Prostate gland (tissue), 2 donors: ENCODE data around the gene CSMD2. TPM values are rescaled to one million over a fixed set of nuclear protein-coding genes. Genes with fewer than 3 reads are reported as not detected.

Experiments used
- DNase-seq: peaks from one replicate; pipeline ENCODE4 v3.0.0-alpha.2; 2019; ENCODE audit warnings: low spot score
- H3K27ac ChIP-seq, 2 donors: fragments of 200-600 bp; sonication (generic); 2 replicates each; pipeline ENCODE4 v1.5.1; 2017 to 2019
- H3K27me3 ChIP-seq: fragments of 200-600 bp; sonication (generic); replicated peaks from 2 replicates; pipeline ENCODE4 v1.5.1; 2019; ENCODE audit not compliant: insufficient read depth
- H3K36me3 ChIP-seq, 2 donors: fragments of 200-600 bp; sonication (generic); 1 replicate in 1 of 2; 2 replicates in 1 of 2; pipeline versions ENCODE4 v1.5.1 to v1.8.1; 2017 to 2019
- H3K4me1 ChIP-seq: fragments of 200-600 bp; sonication (generic); replicated peaks from 2 replicates; pipeline ENCODE4 v1.5.1; 2019
- H3K4me3 ChIP-seq, 2 donors: fragments of 200-600 bp; sonication (generic); 2 replicates each; pipeline ENCODE4 v1.5.1; 2017 to 2019
- H3K9me3 ChIP-seq: fragments of 200-600 bp; sonication (generic); 2 replicates; pipeline ENCODE4 v1.5.1; 2017
- CTCF ChIP-seq, 4 experiments: fragments of 200-600 bp in 2 of 4; fragments of 450-650 bp in 2 of 4; sonication (generic) in 2 of 4; IDR thresholded peaks; 1 replicate in 3 of 4; 2 replicates in 1 of 4; pipeline ENCODE4 v1.5.1; 2016 to 2019; ENCODE audit warnings: antibody characterized with exemption in 4 of 4, mild to moderate bottlenecking in 2 of 4, moderate library complexity in 2 of 4
- POLR2A ChIP-seq: fragments of 450-650 bp; IDR thresholded peaks from one replicate; pipeline ENCODE4 v1.6.1; 2016; ENCODE audit warnings: antibody characterized with exemption, mild to moderate bottlenecking
- POLR2AphosphoS5 ChIP-seq: sonication (generic); formaldehyde crosslinking; IDR thresholded peaks from one replicate; pipeline ENCODE4 v1.6.1; 2017; ENCODE audit warnings: antibody characterized with exemption
- WGBS: methylation state at CpG from one replicate; pipeline ENCODE4 v1.1.5; 2018; 5-methylcytosine and 5-hydroxymethylcytosine counted together
- intact Hi-C: fragments of 100-400 bp; cut with DNase I; formaldehyde crosslinking; loops from one replicate; pipeline ENCODE4 v1.14.2; 2022
- total RNA-seq, 2 donors: library from RNA; depleted of rRNA; stranded (reverse); fragments of >200 nt; gene quantifications; one replicate each; pipeline ENCODE4 v1.1.0, GENCODE V29; 2016

CSMD2 gene
- total RNA-seq, 2 donors from 2014 or later, result 0.14 to 5.5 TPM

- Histone ChIP-seq H3K27me3 (no peaks in the 10 kb centered on the region), H3K9me3 (no peaks in the 10 kb centered on the region), H3K4me3 (no peak overlapping the region), H3K36me3 (no peaks in the 10 kb centered on the region), H3K27ac (no peak overlapping the region), H3K4me1 (no peaks in the 10 kb centered on the region)
- intact Hi-C loops, result no loop called here
- WGBS, result 26% methylated on average over 7 of the region's 7 CpGs
- TF ChIP-seq POLR2AphosphoS5 (no peak), POLR2A (no peak), CTCF (IDR thresholded peaks at IDR 0.05) (no peak)
- DNase-seq, result no peak
Observed at GRCh38 chr1:33615546-33615945, 549.5 kb downstream of the CSMD2 start.

- no peaks in the 10 kb centered on the region for H3K36me3 ChIP-seq
- WGBS, result 90% methylated on average over 14 of the region's 14 CpGs
- intact Hi-C loops, result no loop called here
- no peaks in the 10 kb centered on the region for H3K9me3 ChIP-seq
- H3K27ac ChIP-seq, result no peak overlapping the region
- no peaks in the 10 kb centered on the region for H3K27me3 ChIP-seq
- H3K4me1 ChIP-seq, result no peaks in the 10 kb centered on the region
- no peak overlapping the region for H3K4me3 ChIP-seq
- TF ChIP-seq POLR2A (no peak), CTCF (IDR thresholded peaks at IDR 0.05) (no peak), POLR2AphosphoS5 (no peak)
- DNase-seq, result no peak
Observed at GRCh38 chr1:33610864-33611455, 554.1 kb downstream of the CSMD2 start.

GRCh38 chr1:33610391-33610790 is 554.6 kb downstream of the CSMD2 start:
- Histone ChIP-seq H3K27me3 (no peaks in the 10 kb centered on the region), H3K4me3 (no peak overlapping the region), H3K9me3 (no peaks in the 10 kb centered on the region), H3K4me1 (no peaks in the 10 kb centered on the region), H3K36me3 (no peaks in the 10 kb centered on the region), H3K27ac (no peak overlapping the region)
- intact Hi-C loops, result no loop called here
- WGBS, result 85% methylated on average over 3 of the region's 3 CpGs
- no peak for DNase-seq
- TF ChIP-seq POLR2AphosphoS5, result no peak
- no peak for TF ChIP-seq CTCF (IDR thresholded peaks at IDR 0.05)
- no peak for TF ChIP-seq POLR2A

GRCh38 chr1:33609739-33610138 is 555.3 kb downstream of the CSMD2 start:
- TF ChIP-seq POLR2A (no peak), CTCF (IDR thresholded peaks at IDR 0.05) (no peak), POLR2AphosphoS5 (no peak)
- Histone ChIP-seq H3K36me3 (no peaks in the 10 kb centered on the region), H3K4me3 (no peak overlapping the region), H3K27ac (no peak overlapping the region), H3K9me3 (no peaks in the 10 kb centered on the region), H3K4me1 (no peaks in the 10 kb centered on the region), H3K27me3 (no peaks in the 10 kb centered on the region)
- intact Hi-C loops, result no loop called here
- 94% methylated on average over 5 of the region's 5 CpGs for WGBS
- DNase-seq, result no peak

- no peaks in the 10 kb centered on the region for H3K36me3 ChIP-seq
Observed at GRCh38 chr1:33608825-33609400, 556.1 kb downstream of the CSMD2 start.

More at GRCh38 chr1:33608825-33609400, 556.1 kb downstream of the CSMD2 start:
- intact Hi-C loops, result no loop called here
- TF ChIP-seq POLR2A, result no peak
- TF ChIP-seq POLR2AphosphoS5, result no peak
- TF ChIP-seq CTCF (IDR thresholded peaks at IDR 0.05), result no peak
- Histone ChIP-seq H3K4me3 (no peak overlapping the region), H3K27me3 (no peaks in the 10 kb centered on the region), H3K4me1 (no peaks in the 10 kb centered on the region), H3K27ac (no peak overlapping the region), H3K9me3 (no peaks in the 10 kb centered on the region)
- DNase-seq, result no peak
- 92% methylated on average over 9 of the region's 9 CpGs for WGBS
